ENCODE data around the gene EEF1AKMT1.

- TF ChIP-seq CTCF (IDR thresholded peaks at IDR 0.05) (peak; percentile 23), EZH2 (IDR thresholded peaks at IDR 0.05) (no peak)
These were observed 62.3 kb downstream of the EEF1AKMT1 start for GRCh38 chr13:20711301-20712044.
